NB4 (cell line): ENCODE data around the gene SFTPD.
A peak's percentile ranks its signal among the peaks of the same experiment; 100 is the strongest.

Experiments used
- DNase-seq: peaks from one replicate; pipeline ENCODE4 v3.0.0; 2010; ENCODE audit warnings: low read depth
- H3K4me3 ChIP-seq: one replicate; pipeline ENCODE4 v1.5.1; 2011; ENCODE audit warnings: mild to moderate bottlenecking, low read depth, low read length, moderate library complexity
- CTCF ChIP-seq: IDR thresholded peaks from one replicate; pipeline ENCODE4 v1.5.1; 2012; ENCODE audit warnings: low read depth, low read length
- MAX ChIP-seq: IDR thresholded peaks from 2 replicates; pipeline ENCODE4 v1.6.1; 2011; ENCODE audit warnings: low read depth, low read length
- MYC ChIP-seq: IDR thresholded peaks from 2 replicates; pipeline ENCODE4 v1.6.1; 2011; ENCODE audit warnings: low read depth, low read length
- POLR2A ChIP-seq: IDR thresholded peaks from 2 replicates; pipeline ENCODE4 v1.6.1; 2011; ENCODE audit warnings: mild to moderate bottlenecking; ENCODE audit not compliant: insufficient read length; ENCODE audit errors: extremely low read depth

Gene SFTPD

GRCh38 chr10:79941585-79942210 lies 7.2 kb downstream of the SFTPD start:
- DNase-seq, result no peak
- no peak overlapping the region for H3K4me3 ChIP-seq
- no peak for TF ChIP-seq MAX
- TF ChIP-seq POLR2A, result no peak
- TF ChIP-seq MYC, result no peak
- TF ChIP-seq CTCF, result no peak

GRCh38 chr10:79941146-79941545 lies 7.8 kb downstream of the SFTPD start:
- DNase-seq, result no peak
- TF ChIP-seq POLR2A (no peak), CTCF (no peak)
- no peak overlapping the region for H3K4me3 ChIP-seq

GRCh38 chr10:79940431-79940830 lies 8.5 kb downstream of the SFTPD start:
- TF ChIP-seq MAX, result no peak
- no peak for DNase-seq
- no peak overlapping the region for H3K4me3 ChIP-seq

GRCh38 chr10:79939969-79940368 lies 8.9 kb downstream of the SFTPD start:
- TF ChIP-seq CTCF (no peak), POLR2A (no peak), MAX (no peak), MYC (no peak)
- no peak for DNase-seq

GRCh38 chr10:79938728-79939406 lies 10.0 kb downstream of the SFTPD start:
- H3K4me3 ChIP-seq, result no peak overlapping the region
- DNase-seq, result peak; percentile 91
- TF ChIP-seq MYC, result peak; percentile 73; the same call in 1 of the 2 replicates
- TF ChIP-seq MAX, result peak; percentile 74
- TF ChIP-seq POLR2A, result no peak

More at GRCh38 chr10:79939969-79940368, 8.9 kb downstream of the SFTPD start:
- no peak overlapping the region for H3K4me3 ChIP-seq

- DNase-seq, result no peak
- TF ChIP-seq MAX (no peak), MYC (no peak), CTCF (no peak), POLR2A (no peak)
- H3K4me3 ChIP-seq, result no peak overlapping the region
Observed at GRCh38 chr10:79937701-79938151, 11.2 kb downstream of the SFTPD start.
